Stomach (tissue), 9 donors: Measurements from ENCODE around the gene MTHFD2. TPM values are rescaled to one million over a fixed set of nuclear protein-coding genes. Genes with fewer than 3 reads are reported as not detected.

Experiments used
- DNase-seq, 2 donors: peaks; one replicate each; pipeline versions ENCODE4 v3.0.0 to v3.0.0-alpha.2; 2013 to 2019
- H3K27ac ChIP-seq, 5 donors: fragments of 200-600 bp in 4 of 5; sonication (generic) in 4 of 5; one replicate each; pipeline ENCODE4 v1.5.1; 2013 to 2019; ENCODE audit warnings: mild to moderate bottlenecking in 1 of 5, moderate library complexity in 1 of 5
- H3K27me3 ChIP-seq, 3 donors: fragments of 200-600 bp; sonication (generic); one replicate each; pipeline ENCODE4 v1.5.1; 2017 to 2019; ENCODE audit warnings: mixed run types in 1 of 3
- H3K36me3 ChIP-seq, 4 donors: fragments of 200-600 bp; sonication (generic); 1 replicate in 3 of 4; 2 replicates in 1 of 4; pipeline ENCODE4 v1.5.1; 2016 to 2019
- H3K4me1 ChIP-seq, 4 donors: fragments of 200-600 bp; sonication (generic); one replicate each; pipeline ENCODE4 v1.5.1; 2016 to 2019
- H3K4me3 ChIP-seq, 4 donors: fragments of 200-600 bp; sonication (generic) in 3 of 4; one replicate each; pipeline ENCODE4 v1.5.1; 2016 to 2019; ENCODE audit warnings: mild to moderate bottlenecking in 1 of 4
- H3K9me3 ChIP-seq, 4 donors: fragments of 200-600 bp; sonication (generic); one replicate each; pipeline ENCODE4 v1.5.1; 2016 to 2019
- EP300 ChIP-seq: sonication (generic); formaldehyde crosslinking; IDR thresholded peaks from one replicate; pipeline ENCODE4 v1.6.1; 2017; ENCODE audit warnings: antibody characterized with exemption
- POLR2A ChIP-seq, 4 donors: fragments of 450-650 bp; IDR thresholded peaks; one replicate each; pipeline ENCODE4 v1.6.1; 2016; ENCODE audit warnings: antibody characterized with exemption in 4 of 4, control low read depth in 2 of 4, mild to moderate bottlenecking in 1 of 4, moderate library complexity in 1 of 4
- POLR2AphosphoS5 ChIP-seq, 3 donors: sonication (generic); formaldehyde crosslinking; IDR thresholded peaks; one replicate each; pipeline ENCODE4 v1.6.1; 2016; ENCODE audit warnings: antibody characterized with exemption in 3 of 3
- WGBS, 5 donors: extraction: QIAGEN DNeasy Blood & Tissue Kit in 3 of 5; methylation state at CpG; one replicate each; pipeline versions ENCODE4 v1.1.5 to v1.1.7; 2013 to 2018; 5-methylcytosine and 5-hydroxymethylcytosine counted together
- intact Hi-C: fragments of 100-400 bp; cut with DNase I; formaldehyde crosslinking; loops from one replicate; pipeline ENCODE4 v1.15.1; 2023; ENCODE audit warnings: low total_unique reads
- polyA plus RNA-seq, 3 donors: library from polyadenylated mRNA; stranded (reverse); fragments of 200-250 nt; gene quantifications; one replicate each; pipeline ENCODE4 v1.2.3, GENCODE V29; 2013
- total RNA-seq, 5 donors: library from RNA; depleted of rRNA; stranded (reverse); fragments of >200 nt; gene quantifications; one replicate each; pipeline versions ENCODE4 v1.1.0 to v1.2.3, GENCODE V29; 2014 to 2016
- TF ChIP-seq, protein P1 (sequence below), 7 experiments: fragments of 450-650 bp in 4 of 7; fragments of 200-600 bp in 3 of 7; sonication (generic) in 3 of 7; IDR thresholded peaks; one replicate each; pipeline ENCODE4 v1.5.1; 2016 to 2019; ENCODE audit warnings: antibody characterized with exemption in 7 of 7, control low read depth in 2 of 7, mild to moderate bottlenecking in 1 of 7
- donor health status: healthy with polysubstance abuse.
- donor health status: Bipolar disorder and iron deficiency.
- donor health status: healthy.

MTHFD2 gene
- total and polyA plus RNA-seq, 8 donors: 4.3 to 54.1 (median 39.5) TPM

DNA sequence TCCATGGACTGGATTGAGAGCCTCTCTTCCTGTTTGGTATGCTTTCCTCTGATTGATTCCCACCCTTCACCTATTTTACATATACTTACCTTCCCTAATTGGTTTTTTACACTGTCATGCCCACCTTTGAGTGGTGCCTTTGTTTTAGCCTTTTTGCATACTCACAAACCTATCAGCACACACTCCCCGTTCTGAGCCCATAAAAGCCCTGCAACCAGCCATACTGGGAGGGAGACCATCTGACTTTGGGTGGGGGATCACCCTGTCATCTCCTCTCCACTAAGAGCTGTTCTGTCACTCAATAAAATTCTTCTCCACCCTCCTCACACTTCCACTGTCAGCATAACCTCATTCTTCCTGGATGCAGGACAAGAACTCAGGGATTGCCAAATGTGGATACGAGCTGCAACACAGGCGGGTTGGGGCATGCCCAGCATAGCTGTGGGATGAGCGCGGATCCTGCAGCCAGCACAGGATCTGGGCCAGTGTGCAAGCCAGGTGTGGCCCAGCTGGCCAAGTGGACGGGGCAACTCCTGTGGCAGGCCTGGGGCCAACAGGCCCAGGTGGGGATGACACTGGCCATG is 10.3 kb upstream of the MTHFD2 start:
- Histone ChIP-seq H3K4me3 (no peak overlapping the region), H3K4me1 (no peaks in the 10 kb centered on the region), H3K27ac (no peak overlapping the region), H3K36me3 (no peaks in the 10 kb centered on the region), H3K27me3 (no peaks in the 10 kb centered on the region), H3K9me3 (no peaks in the 10 kb centered on the region)
- 77 to 95% (median 92%) methylated on average over 6 of the region's 6 CpGs for WGBS, 5 donors
- intact Hi-C loops: no loop called here
- TF ChIP-seq POLR2AphosphoS5 (IDR thresholded peaks at IDR 0.05): no peak
- TF ChIP-seq EP300: no peak
- TF ChIP-seq POLR2A (IDR thresholded peaks at IDR 0.05): no peak
- TF ChIP-seq, protein P1, sequence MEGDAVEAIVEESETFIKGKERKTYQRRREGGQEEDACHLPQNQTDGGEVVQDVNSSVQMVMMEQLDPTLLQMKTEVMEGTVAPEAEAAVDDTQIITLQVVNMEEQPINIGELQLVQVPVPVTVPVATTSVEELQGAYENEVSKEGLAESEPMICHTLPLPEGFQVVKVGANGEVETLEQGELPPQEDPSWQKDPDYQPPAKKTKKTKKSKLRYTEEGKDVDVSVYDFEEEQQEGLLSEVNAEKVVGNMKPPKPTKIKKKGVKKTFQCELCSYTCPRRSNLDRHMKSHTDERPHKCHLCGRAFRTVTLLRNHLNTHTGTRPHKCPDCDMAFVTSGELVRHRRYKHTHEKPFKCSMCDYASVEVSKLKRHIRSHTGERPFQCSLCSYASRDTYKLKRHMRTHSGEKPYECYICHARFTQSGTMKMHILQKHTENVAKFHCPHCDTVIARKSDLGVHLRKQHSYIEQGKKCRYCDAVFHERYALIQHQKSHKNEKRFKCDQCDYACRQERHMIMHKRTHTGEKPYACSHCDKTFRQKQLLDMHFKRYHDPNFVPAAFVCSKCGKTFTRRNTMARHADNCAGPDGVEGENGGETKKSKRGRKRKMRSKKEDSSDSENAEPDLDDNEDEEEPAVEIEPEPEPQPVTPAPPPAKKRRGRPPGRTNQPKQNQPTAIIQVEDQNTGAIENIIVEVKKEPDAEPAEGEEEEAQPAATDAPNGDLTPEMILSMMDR (IDR thresholded peaks at IDR 0.05): no peak
- no peak for DNase-seq

DNA sequence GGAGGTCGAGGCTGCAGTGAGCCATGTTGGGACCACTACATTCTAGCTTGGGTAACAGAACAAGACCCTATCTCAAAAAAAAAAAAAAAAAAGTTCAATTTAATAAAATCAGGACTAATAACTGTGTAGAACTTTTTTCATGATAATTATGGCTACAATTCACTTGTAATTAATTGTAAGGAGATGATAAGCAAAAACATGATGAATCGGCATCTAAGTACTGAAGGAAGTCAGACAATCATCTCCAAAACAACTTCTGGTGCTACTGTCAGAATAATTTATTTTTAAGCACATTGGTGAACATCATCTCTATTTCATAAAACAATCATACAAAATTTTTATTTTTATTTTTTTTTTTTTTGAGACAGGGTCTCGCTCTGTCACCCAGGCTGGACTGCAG is 9.7 kb upstream of the MTHFD2 start:
- intact Hi-C loops: no loop called here
- TF ChIP-seq, protein P1 (IDR thresholded peaks at IDR 0.05): no peak
- TF ChIP-seq EP300 (no peak), POLR2AphosphoS5 (IDR thresholded peaks at IDR 0.05) (no peak), POLR2A (IDR thresholded peaks at IDR 0.05) (no peak)
- WGBS, 5 donors: 89 to 94% (median 93%) methylated on average over 3 of the region's 3 CpGs

DNA sequence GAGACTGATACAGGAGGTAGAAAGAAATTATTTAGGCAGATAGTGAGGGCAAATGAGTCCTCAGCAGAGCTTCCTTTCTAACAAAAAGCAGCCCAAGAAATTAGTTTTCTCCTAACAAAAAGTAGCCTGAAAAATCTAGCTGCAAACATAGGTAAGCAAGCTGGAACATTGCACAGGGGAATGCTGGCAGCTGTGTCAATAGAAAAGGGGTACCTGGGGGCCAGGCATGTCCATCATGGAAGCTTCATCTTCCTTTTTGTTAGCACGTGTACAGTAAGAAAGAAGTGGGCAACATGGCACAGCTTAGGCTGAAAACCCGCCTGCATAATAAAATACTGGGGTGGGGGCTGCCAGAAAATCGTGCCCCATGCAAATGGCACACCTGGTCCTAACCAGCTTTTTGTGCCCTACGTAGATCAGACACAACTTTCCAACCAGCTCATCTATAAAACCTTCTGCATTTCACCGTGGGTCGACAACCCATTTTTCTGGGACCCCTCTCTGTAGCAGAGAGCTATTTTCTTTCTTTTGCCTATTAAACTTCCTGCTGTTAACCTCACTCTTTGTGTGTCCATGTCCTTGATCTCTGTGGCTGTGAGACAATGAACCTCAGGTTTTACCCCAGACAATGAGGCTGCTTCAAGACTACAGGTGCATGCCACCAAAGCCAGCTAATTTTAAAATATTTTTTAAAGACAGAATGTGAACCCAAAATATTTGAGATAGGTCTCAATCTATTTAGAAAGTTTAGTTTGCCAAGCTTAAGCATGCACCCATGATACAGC is 6.6 kb upstream of the MTHFD2 start:
- TF ChIP-seq POLR2A (IDR thresholded peaks at IDR 0.05) (no peak), EP300 (no peak), POLR2AphosphoS5 (IDR thresholded peaks at IDR 0.05) (no peak)
- TF ChIP-seq, protein P1 (IDR thresholded peaks at IDR 0.05): no peak
- intact Hi-C loops: no loop called here
- Histone ChIP-seq H3K4me1 (no peaks in the 10 kb centered on the region), H3K27me3 (no peaks in the 10 kb centered on the region), H3K4me3 (no peak overlapping the region), H3K27ac (no peak overlapping the region), H3K9me3 (no peaks in the 10 kb centered on the region), H3K36me3 (no peaks in the 10 kb centered on the region)
- DNase-seq: no peak
- 70 to 78% (median 76%) methylated on average over 6 of the region's 6 CpGs for WGBS, 5 donors

More for the DNA sequence above, 9.7 kb upstream of the MTHFD2 start:
- H3K27me3 ChIP-seq: no peaks in the 10 kb centered on the region
- no peak overlapping the region for H3K27ac ChIP-seq
- DNase-seq: no peak
- H3K4me3 ChIP-seq: no peak overlapping the region
- no peaks in the 10 kb centered on the region for H3K4me1 ChIP-seq
- no peaks in the 10 kb centered on the region for H3K9me3 ChIP-seq
- no peaks in the 10 kb centered on the region for H3K36me3 ChIP-seq

DNA sequence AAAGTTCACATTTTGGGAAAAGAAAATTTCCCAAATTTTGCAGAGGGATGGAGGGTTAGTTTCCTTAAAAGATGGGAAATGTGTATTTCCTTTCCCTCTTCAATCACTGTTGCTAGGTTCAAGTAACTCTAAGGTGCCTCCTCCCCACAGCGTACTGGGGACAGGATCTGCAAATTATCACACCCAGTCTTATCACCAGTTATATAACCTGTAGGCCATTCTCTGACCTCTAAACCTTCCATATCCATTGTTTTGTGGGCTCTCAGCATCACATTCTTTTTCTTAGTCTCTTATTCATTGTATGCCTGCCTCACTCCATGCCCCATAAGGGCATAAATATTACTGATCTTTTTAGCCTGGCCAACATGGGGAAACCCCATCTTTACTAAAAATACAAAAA is 3.6 kb upstream of the MTHFD2 start:
- Histone ChIP-seq H3K36me3 (no peaks in the 10 kb centered on the region), H3K27me3 (no peaks in the 10 kb centered on the region), H3K9me3 (no peaks in the 10 kb centered on the region), H3K27ac (no peak overlapping the region), H3K4me3 (no peak overlapping the region), H3K4me1 (peaks cover 3 to 15% (median 13%) of the 10 kb centered on the region in 4 donors)
- TF ChIP-seq POLR2A (IDR thresholded peaks at IDR 0.05) (no peak), EP300 (no peak), POLR2AphosphoS5 (IDR thresholded peaks at IDR 0.05) (no peak)
- TF ChIP-seq, protein P1 (IDR thresholded peaks at IDR 0.05): no peak
- no peak for DNase-seq
- intact Hi-C loops: no loop called here
- 33 to 67% (median 47%) methylated on average over 1 of the region's 1 CpG for WGBS, 5 donors
